Bronchial epithelial cell (primary cell): ENCODE results near the gene ANKS1A. TPM values are rescaled to one million over a fixed set of nuclear protein-coding genes. Genes with fewer than 3 reads are reported as not detected.

Experiments
- DNase-seq: peaks from one replicate; pipeline ENCODE4 v3.0.0-alpha.2; 2010; ENCODE audit warnings: low read depth
- FAIRE-seq: peaks from 2 replicates; lab custom pipeline; 2011; peaks lifted over from hg19 to GRCh38; lab: Jason Lieb, UNC
- H3K27me3 ChIP-seq: 2 replicates; pipeline ENCODE4 v1.5.1; 2011; ENCODE audit warnings: low read length; ENCODE audit not compliant: control insufficient read depth, insufficient read depth
- H3K36me3 ChIP-seq: 2 replicates; pipeline ENCODE4 v1.5.1; 2011; ENCODE audit warnings: low read length; ENCODE audit not compliant: control insufficient read depth, insufficient read depth
- H3K4me3 ChIP-seq: 2 replicates; pipeline ENCODE4 v1.5.1; 2011; ENCODE audit warnings: mild to moderate bottlenecking, low read depth, low read length, control low read depth
- CTCF ChIP-seq: IDR thresholded peaks from 2 replicates; pipeline ENCODE4 v1.5.1; 2011; ENCODE audit warnings: mild to moderate bottlenecking, moderate library complexity, low read length, control low read depth, inconsistent platforms; ENCODE audit not compliant: insufficient read depth, severe bottlenecking
- total RNA-seq: library from RNA; depleted of rRNA; stranded (reverse); fragments of >200 nt; gene quantifications from 2 replicates; pipeline ENCODE4 v1.2.1, GENCODE V29; 2014

ANKS1A gene
- total RNA-seq, 1 donor from 2014 or later: 9.5 TPM

- Histone ChIP-seq H3K4me3 (no peak overlapping the region), H3K36me3 (peaks cover 5% of the 10 kb centered on the region), H3K27me3 (no peaks in the 10 kb centered on the region)
- FAIRE-seq (no peak), DNase-seq (no peak)
- no peak for TF ChIP-seq CTCF
Measured at GRCh38 chr6:35018182-35018519, 129.1 kb downstream of the ANKS1A start.

- Histone ChIP-seq H3K36me3 (peaks cover 5% of the 10 kb centered on the region), H3K27me3 (no peaks in the 10 kb centered on the region), H3K4me3 (no peak overlapping the region)
- DNase-seq (no peak), FAIRE-seq (no peak)
- TF ChIP-seq CTCF: no peak
Measured at GRCh38 chr6:35018746-35019145, 129.7 kb downstream of the ANKS1A start.

- no peak overlapping the region for H3K4me3 ChIP-seq
- peaks cover 5% of the 10 kb centered on the region for H3K36me3 ChIP-seq
- no peak for TF ChIP-seq CTCF
- no peaks in the 10 kb centered on the region for H3K27me3 ChIP-seq
- FAIRE-seq (no peak), DNase-seq (no peak)
Measured at GRCh38 chr6:35019171-35019570, 130.1 kb downstream of the ANKS1A start.

- peaks cover 5% of the 10 kb centered on the region for H3K36me3 ChIP-seq
- H3K4me3 ChIP-seq: no peak overlapping the region
- no peaks in the 10 kb centered on the region for H3K27me3 ChIP-seq
- no peak for DNase-seq
- no peak for FAIRE-seq
- no peak for TF ChIP-seq CTCF
Measured at GRCh38 chr6:35019831-35020230, 130.8 kb downstream of the ANKS1A start.

GRCh38 chr6:35021004-35021403, 131.9 kb downstream of the ANKS1A start:
- no peak for TF ChIP-seq CTCF
- DNase-seq (no peak), FAIRE-seq (no peak)
- Histone ChIP-seq H3K27me3 (no peaks in the 10 kb centered on the region), H3K36me3 (peaks cover 5% of the 10 kb centered on the region), H3K4me3 (no peak overlapping the region)
